ENCODE measurements around the gene ZNF214.
"Not testable (repeated sequence)": the region's sequence is repeated elsewhere in the genome, so short reads cannot be mapped to it uniquely, and the experiment has no call there.

Gene ZNF214

DNA sequence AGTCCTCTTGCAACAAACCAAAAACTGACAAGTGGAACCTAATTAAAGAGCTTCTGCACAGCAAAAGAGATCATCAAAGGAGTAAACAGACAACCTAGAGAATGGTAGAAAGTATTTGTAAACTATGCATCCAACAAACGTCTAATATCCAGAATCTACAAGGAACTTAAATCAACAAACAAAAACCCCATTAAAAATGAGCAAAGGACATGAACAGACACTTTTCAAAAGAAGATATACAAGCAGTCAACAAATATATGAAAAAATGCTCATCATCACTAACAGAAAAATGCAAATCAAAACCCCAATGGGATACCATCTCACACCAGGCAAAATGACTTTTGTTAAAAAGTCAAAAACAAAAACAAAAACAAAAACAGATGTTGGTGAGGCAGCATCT, 33.7 kb downstream of the ZNF214 start:
- no peak for DNase-seq

DNA sequence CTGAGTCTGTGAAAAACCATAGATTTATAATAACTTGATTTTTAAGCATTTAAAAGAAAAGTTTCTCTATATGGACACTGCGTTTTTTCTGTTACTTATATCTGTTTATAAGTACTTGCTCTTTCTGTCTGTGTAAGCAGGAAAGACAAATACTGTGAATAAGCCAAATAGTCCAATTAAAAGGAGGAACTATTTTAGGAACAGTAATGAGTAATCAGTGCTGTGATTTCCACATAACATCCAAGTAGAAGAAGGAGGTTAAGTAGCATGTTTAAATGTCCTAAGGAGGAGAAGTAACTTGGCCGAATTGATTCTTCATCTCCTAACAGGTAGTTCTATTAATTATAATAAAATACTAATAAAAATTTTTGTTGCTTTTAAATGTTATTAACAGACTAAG, 40.8 kb downstream of the ZNF214 start:
- no peak for DNase-seq

DNA sequence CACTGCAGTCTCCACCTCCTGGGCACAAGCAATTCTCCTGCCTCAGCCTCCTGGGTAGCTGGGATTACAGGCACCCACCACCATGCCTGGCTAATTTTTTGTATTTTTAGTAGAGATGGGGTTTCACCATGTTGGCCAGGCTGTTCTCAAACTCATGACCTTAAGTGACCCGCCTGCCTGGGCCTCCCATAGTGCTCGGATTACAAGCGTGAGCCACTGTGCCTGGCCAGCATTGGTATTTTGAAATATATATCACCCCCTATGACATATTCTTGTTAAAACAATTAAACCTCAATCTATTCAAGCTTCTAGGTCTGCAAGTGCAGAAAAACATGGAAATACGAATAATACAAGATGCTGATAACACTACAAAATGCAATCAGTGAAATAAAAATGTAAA, 50.3 kb downstream of the ZNF214 start:
- DNase-seq: not testable (repeated sequence)

DNA sequence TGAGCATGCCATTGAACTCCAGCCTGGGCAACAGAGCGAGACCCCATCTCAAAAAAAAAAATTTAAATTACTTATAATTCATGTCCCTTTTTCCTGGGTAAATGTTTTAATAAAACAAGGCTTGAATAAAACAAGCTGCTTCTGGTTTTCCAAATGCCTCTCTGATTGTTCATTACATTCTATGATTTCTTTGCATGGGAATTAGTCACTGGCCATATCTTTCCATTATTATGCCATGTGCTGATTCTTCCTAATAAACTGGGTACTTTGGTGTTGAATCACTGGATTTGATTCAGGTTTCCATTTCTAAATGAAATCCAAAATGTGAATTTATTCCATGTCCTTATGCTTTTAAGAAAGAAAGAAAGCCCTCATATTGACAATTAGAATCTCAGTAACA, 51.3 kb downstream of the ZNF214 start:
- no peak for DNase-seq

DNA sequence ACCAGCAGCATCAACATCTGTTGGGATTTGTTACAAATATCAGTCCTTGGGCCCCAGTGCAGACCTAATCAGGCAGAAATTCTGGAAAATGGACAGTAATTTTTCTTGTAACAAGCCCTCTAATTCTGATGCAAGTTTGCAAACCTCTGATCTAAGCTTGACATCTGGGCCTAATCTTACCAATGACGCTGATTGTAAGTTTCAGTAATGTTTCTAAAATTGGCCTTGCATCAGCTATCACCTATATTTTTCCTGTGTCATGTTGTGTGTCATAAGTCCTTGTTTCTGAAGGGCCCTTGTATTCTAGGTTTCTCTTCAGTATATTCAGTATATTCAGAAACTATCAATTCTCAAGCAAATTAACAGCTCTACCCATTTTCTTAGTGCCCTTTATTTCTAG, 57.5 kb downstream of the ZNF214 start:
- DNase-seq: no peak

DNA sequence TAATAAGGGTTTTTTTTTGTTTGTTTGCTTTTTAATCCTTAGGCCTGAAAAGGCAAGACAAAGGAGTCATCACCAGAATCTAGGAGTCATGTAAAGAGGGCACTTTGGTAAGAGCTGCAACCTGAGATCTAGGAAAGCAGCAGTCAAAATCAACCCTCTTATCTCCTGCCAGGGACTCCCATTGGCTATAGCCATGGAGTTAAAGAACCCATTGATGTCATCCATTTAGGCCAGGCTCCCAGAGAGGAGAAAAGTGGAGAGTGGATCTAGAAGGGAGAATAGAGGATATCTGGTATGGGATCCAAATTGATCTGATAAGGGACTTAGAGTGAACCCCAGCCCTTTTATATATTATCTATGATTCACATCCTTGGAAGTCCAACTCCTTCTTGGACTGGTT, 58.0 kb downstream of the ZNF214 start:
- no peak for DNase-seq

DNA sequence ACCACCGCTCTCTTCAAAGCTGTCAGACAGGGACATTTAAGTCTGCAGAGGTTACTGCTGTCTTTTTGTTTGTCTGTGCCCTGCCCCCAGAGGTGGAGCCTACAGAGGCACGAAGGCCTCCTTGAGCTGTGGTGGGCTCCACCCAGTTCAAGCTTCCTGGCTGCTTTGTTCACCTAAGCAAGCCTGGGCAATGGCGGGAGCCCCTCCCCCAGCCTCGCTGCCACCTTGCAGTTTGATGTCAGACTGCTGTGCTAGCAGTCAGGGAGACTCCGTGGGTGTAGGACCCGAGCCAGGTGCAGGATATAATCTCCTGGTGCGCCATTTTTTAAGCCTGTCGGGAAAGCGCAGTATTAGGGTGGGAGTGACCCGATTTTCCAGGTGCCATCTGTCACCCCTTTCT, 65.9 kb downstream of the ZNF214 start:
- not testable (repeated sequence) for DNase-seq
